Liver (tissue), 9 donors: ENCODE measurements around the gene B3GAT3. TPM values are rescaled to one million over a fixed set of nuclear protein-coding genes. Genes with fewer than 3 reads are reported as not detected.

Experiments
- DNase-seq: peaks from one replicate; pipeline ENCODE4 v3.0.0-alpha.2; 2017; ENCODE audit warnings: low spot score
- H3K27ac ChIP-seq, 2 donors: one replicate each; pipeline ENCODE4 v1.7.0; 2013; ENCODE audit warnings: inconsistent platforms in 2 of 2, low read length in 2 of 2, control low read depth in 1 of 2, low read depth in 1 of 2, mild to moderate bottlenecking in 1 of 2
- H3K27me3 ChIP-seq, 4 donors: one replicate each; pipeline versions ENCODE4 v1.6.1 to v1.7.0; 2013; ENCODE audit warnings: low read length in 3 of 4, inconsistent platforms in 1 of 4, mild to moderate bottlenecking in 1 of 4, moderate library complexity in 1 of 4; ENCODE audit not compliant: control insufficient read depth in 4 of 4, insufficient read depth in 4 of 4
- H3K36me3 ChIP-seq, 4 donors: one replicate each; pipeline versions ENCODE4 v1.6.1 to v1.7.0; 2013; ENCODE audit warnings: low read length in 3 of 4, mild to moderate bottlenecking in 3 of 4, low read depth in 1 of 4, moderate library complexity in 1 of 4; ENCODE audit not compliant: control insufficient read depth in 4 of 4, insufficient read depth in 3 of 4
- H3K4me1 ChIP-seq, 4 donors: one replicate each; pipeline versions ENCODE4 v1.6.1 to v1.7.0; 2013; ENCODE audit warnings: low read length in 3 of 4, mild to moderate bottlenecking in 3 of 4, moderate library complexity in 1 of 4; ENCODE audit not compliant: control insufficient read depth in 4 of 4, insufficient read depth in 4 of 4
- H3K4me3 ChIP-seq, 3 donors: one replicate each; pipeline versions ENCODE4 v1.6.1 to v1.7.0; 2013; ENCODE audit warnings: low read length in 3 of 3, control low read depth in 1 of 3, low read depth in 1 of 3, mild to moderate bottlenecking in 1 of 3
- H3K9ac ChIP-seq, 2 donors: one replicate each; pipeline ENCODE4 v1.7.0; 2013; ENCODE audit warnings: low read length in 2 of 2, mild to moderate bottlenecking in 2 of 2, moderate library complexity in 2 of 2, control low read depth in 1 of 2, low read depth in 1 of 2
- H3K9me3 ChIP-seq, 4 donors: one replicate each; pipeline versions ENCODE4 v1.6.1 to v1.7.0; 2013; ENCODE audit warnings: low read length in 3 of 4; ENCODE audit not compliant: control insufficient read depth in 4 of 4
- ATF3 ChIP-seq: IDR thresholded peaks from 2 replicates; pipeline ENCODE4 v1.6.1; 2016; ENCODE audit warnings: antibody characterized with exemption
- CTCF ChIP-seq: fragments of 150-350 bp; IDR thresholded peaks from 2 replicates; pipeline ENCODE4 v1.5.1; 2017; ENCODE audit warnings: improper control_type of control experiment, low read depth, low read length; ENCODE audit not compliant: missing input control
- EGR1 ChIP-seq, 2 donors: IDR thresholded peaks; 2 replicates each; pipeline ENCODE4 v1.6.1; 2016 to 2018; ENCODE audit warnings: antibody characterized with exemption in 2 of 2, low read depth in 2 of 2
- FOXA1 ChIP-seq: IDR thresholded peaks from 2 replicates; pipeline ENCODE4 v1.6.1; 2016; ENCODE audit warnings: antibody characterized with exemption
- FOXA2 ChIP-seq: IDR thresholded peaks from 2 replicates; pipeline ENCODE4 v1.6.1; 2016; ENCODE audit warnings: antibody characterized with exemption
- GABPA ChIP-seq, 2 donors: IDR thresholded peaks in 1 of 2; conservative IDR thresholded peaks in 1 of 2; 2 replicates each; pipeline ENCODE4 v1.6.1; 2016; ENCODE audit warnings: antibody characterized with exemption in 2 of 2, mild to moderate bottlenecking in 1 of 2, moderate library complexity in 1 of 2
- HNF4A ChIP-seq, 2 donors: conservative IDR thresholded peaks; 2 replicates each; pipeline ENCODE4 v1.6.1; 2016; ENCODE audit warnings: antibody characterized with exemption in 2 of 2, mild to moderate bottlenecking in 2 of 2
- HNF4G ChIP-seq: IDR thresholded peaks from 2 replicates; pipeline ENCODE4 v1.6.1; 2016; ENCODE audit warnings: antibody characterized with exemption
- JUND ChIP-seq, 2 donors: IDR thresholded peaks; 2 replicates each; pipeline ENCODE4 v1.6.1; 2016; ENCODE audit warnings: antibody characterized with exemption in 2 of 2
- MAX ChIP-seq: IDR thresholded peaks from 2 replicates; pipeline ENCODE4 v1.6.1; 2016; ENCODE audit warnings: antibody characterized with exemption
- NR2F2 ChIP-seq: IDR thresholded peaks from 2 replicates; pipeline ENCODE4 v1.6.1; 2016; ENCODE audit warnings: antibody characterized with exemption
- RAD21 ChIP-seq, 2 donors: IDR thresholded peaks; 2 replicates each; pipeline ENCODE4 v1.6.1; 2016; ENCODE audit warnings: antibody characterized with exemption in 2 of 2, mild to moderate bottlenecking in 2 of 2
- REST ChIP-seq: IDR thresholded peaks from 2 replicates; pipeline ENCODE4 v1.6.1; 2016; ENCODE audit warnings: antibody characterized with exemption, mild to moderate bottlenecking
- RXRA ChIP-seq, 2 donors: IDR thresholded peaks; 2 replicates each; pipeline ENCODE4 v1.6.1; 2017 to 2018; ENCODE audit warnings: antibody characterized with exemption in 2 of 2, mild to moderate bottlenecking in 1 of 2
- SP1 ChIP-seq: IDR thresholded peaks from 2 replicates; pipeline ENCODE4 v1.6.1; 2018; ENCODE audit warnings: antibody characterized with exemption, mild to moderate bottlenecking
- TAF1 ChIP-seq: conservative IDR thresholded peaks from 2 replicates; pipeline ENCODE4 v1.6.1; 2016; ENCODE audit warnings: antibody characterized with exemption, mild to moderate bottlenecking
- YY1 ChIP-seq: IDR thresholded peaks from 2 replicates; pipeline ENCODE4 v1.6.1; 2016; ENCODE audit warnings: antibody characterized with exemption, mild to moderate bottlenecking
- ZBTB33 ChIP-seq: IDR thresholded peaks from 2 replicates; pipeline ENCODE4 v1.6.1; 2016; ENCODE audit warnings: antibody characterized with exemption
- WGBS: extraction: QIAGEN DNeasy Blood & Tissue Kit; methylation state at CpG from one replicate; pipeline ENCODE4 v1.1.7; 2013; 5-methylcytosine and 5-hydroxymethylcytosine counted together
- polyA plus RNA-seq, 2 donors: library from polyadenylated mRNA; stranded (reverse) in 1 of 2; unstranded in 1 of 2; fragments of 200-250 nt in 1 of 2; fragments of >200 nt in 1 of 2; fragmentation: Nextera tagmentation in 1 of 2; extraction: Ambion mirVana in 1 of 2; gene quantifications; one replicate each; pipeline versions ENCODE4 v1.2.1 to v1.2.3, GENCODE V29; 2013 to 2015
- total RNA-seq, 2 donors: library from RNA; depleted of rRNA; stranded (reverse); fragments of >200 nt; gene quantifications; one replicate each; pipeline ENCODE4 v1.2.3, GENCODE V29; 2014
- donor health status: healthy.
- donor health status: healthy.
- donor health status: healthy.
- donor health status: healthy.
- donor health status: healthy.

The B3GAT3 gene
- total and polyA plus RNA-seq, 4 donors, result 13.1 to 29.2 (median 17.8) TPM

- TF ChIP-seq REST (no peak), TAF1 (no peak), YY1 (no peak), FOXA1 (no peak)
Measured at GRCh38 chr11:62567018-62567633, 54.7 kb downstream of the B3GAT3 start (continued).

- H3K36me3 ChIP-seq, result peaks cover 13 to 48% (median 35%) of the 10 kb centered on the region in 4 donors
- no peak overlapping the region for H3K27ac ChIP-seq
- no peak overlapping the region for H3K4me3 ChIP-seq
- H3K9me3 ChIP-seq, result no peaks in the 10 kb centered on the region
- H3K27me3 ChIP-seq, result no peaks in the 10 kb centered on the region
- 84% methylated on average over 8 of the region's 8 CpGs for WGBS
- no peak for DNase-seq
- peaks cover 1 to 31% (median 20%) of the 10 kb centered on the region in 4 donors for H3K4me1 ChIP-seq
- no peak for TF ChIP-seq ATF3
- no peak for TF ChIP-seq FOXA2
- no peak for TF ChIP-seq SP1
- TF ChIP-seq GABPA (IDR thresholded peaks at IDR 0.05 in 1 of 2, conservative IDR thresholded peaks at IDR 0.05 in 1 of 2), result no peak
- TF ChIP-seq NR2F2, result no peak
- no peak for TF ChIP-seq RXRA (IDR thresholded peaks at IDR 0.05)
- no peak for TF ChIP-seq TAF1
- no peak for TF ChIP-seq JUND (IDR thresholded peaks at IDR 0.05)
- no peak for TF ChIP-seq HNF4A (conservative IDR thresholded peaks at IDR 0.05)
- TF ChIP-seq REST, result no peak
- TF ChIP-seq HNF4G, result no peak
- no peak for TF ChIP-seq ZBTB33
- TF ChIP-seq RAD21 (IDR thresholded peaks at IDR 0.05), result no peak
- TF ChIP-seq CTCF, result no peak
- TF ChIP-seq MAX, result no peak
- TF ChIP-seq FOXA1, result no peak
- no peak for TF ChIP-seq YY1
- no peak for TF ChIP-seq EGR1 (IDR thresholded peaks at IDR 0.05; ENCODE audit: low read depth in 2 of 2)
- H3K9ac ChIP-seq, result no peak overlapping the region
Measured at GRCh38 chr11:62566247-62566646, 55.5 kb downstream of the B3GAT3 start.
